IPS-NIHi7 (cell line): Measurements from ENCODE around the gene A4GALT.
"Not testable (repeated sequence)": the region's sequence is repeated elsewhere in the genome, so short reads cannot be mapped to it uniquely, and the experiment has no call there.

Experiments used
- DNase-seq: peaks from one replicate; pipeline ENCODE4 v3.0.0; 2012; ENCODE audit warnings: mixed read lengths; ENCODE audit errors: extremely low spot score

A4GALT gene

GRCh38 chr22:42683578-42684283, 36.9 kb downstream of the A4GALT start:
- DNase-seq, result no peak

- DNase-seq, result no peak
These were observed 38.4 kb downstream of the A4GALT start for GRCh38 chr22:42682113-42682851.

GRCh38 chr22:42680648-42681047, 40.0 kb downstream of the A4GALT start:
- no peak for DNase-seq

- no peak for DNase-seq
These were observed 41.0 kb downstream of the A4GALT start for GRCh38 chr22:42679691-42680090.

GRCh38 chr22:42678894-42679293, 41.8 kb downstream of the A4GALT start:
- DNase-seq, result no peak

GRCh38 chr22:42677936-42678335, 42.7 kb downstream of the A4GALT start:
- not testable (repeated sequence) for DNase-seq

- no peak for DNase-seq
These were observed 44.5 kb downstream of the A4GALT start for GRCh38 chr22:42676059-42676607.

- no peak for DNase-seq
These were observed 46.7 kb downstream of the A4GALT start for GRCh38 chr22:42673898-42674401.

GRCh38 chr22:42673071-42673470, 47.6 kb downstream of the A4GALT start:
- DNase-seq, result not testable (repeated sequence)

- no peak for DNase-seq
These were observed 49.6 kb downstream of the A4GALT start for GRCh38 chr22:42670921-42671709.

- no peak for DNase-seq
These were observed 50.6 kb downstream of the A4GALT start for GRCh38 chr22:42670046-42670445.

GRCh38 chr22:42666393-42666792, 54.3 kb downstream of the A4GALT start:
- DNase-seq, result not testable (repeated sequence)

- no peak for DNase-seq
These were observed 55.5 kb downstream of the A4GALT start for GRCh38 chr22:42664976-42665831.

GRCh38 chr22:42661985-42662831, 58.5 kb downstream of the A4GALT start:
- peak; percentile 94 for DNase-seq

- DNase-seq, result no peak
These were observed 64.1 kb downstream of the A4GALT start for GRCh38 chr22:42656578-42656977.

- no peak for DNase-seq
These were observed 65.0 kb downstream of the A4GALT start for GRCh38 chr22:42655693-42656092.

GRCh38 chr22:42654436-42655073, 66.1 kb downstream of the A4GALT start:
- no peak for DNase-seq

GRCh38 chr22:42653999-42654398, 66.7 kb downstream of the A4GALT start:
- no peak for DNase-seq

- no peak for DNase-seq
These were observed 69.5 kb downstream of the A4GALT start for GRCh38 chr22:42651134-42651533.
